OCI-LY7 (cell line): ENCODE results near the gene CRYL1. TPM values are rescaled to one million over a fixed set of nuclear protein-coding genes. Genes with fewer than 3 reads are reported as not detected.

Experiments
- BruUV-seq: library from RNA; stranded (reverse); fragments of 400-500 nt; replicated peaks from 2 replicates; lab custom pipeline; 2021; lab: Mats Ljungman, UMichigan
- CTCF ChIA-PET: fragments of 300-600 bp; sonication (Branson Sonifier 250); formaldehyde crosslinking; loops from one replicate; lab custom pipeline; 2022; ENCODE audit warnings: antibody characterized with exemption; ENCODE audit not compliant: unreplicated experiment; lab: Charles Lee
- POLR2A ChIA-PET: fragments of 300-600 bp; sonication (Branson Sonifier 250); formaldehyde crosslinking; loops from one replicate; lab custom pipeline; 2022; ENCODE audit warnings: antibody characterized with exemption; lab: Charles Lee
- DNase-seq: peaks from one replicate; pipeline ENCODE4 v3.0.0-alpha.2; 2015; ENCODE audit warnings: low spot score
- H2AFZ ChIP-seq: fragments of 200-600 bp; sonication (generic), shearing (Covaris generic); 2 replicates; pipeline ENCODE4 v1.6.1; 2014; ENCODE audit warnings: mild to moderate bottlenecking, antibody characterized with exemption, low read length, moderate library complexity
- H3K27ac ChIP-seq: fragments of 200-600 bp; sonication (generic); 2 replicates; pipeline ENCODE4 v1.5.1; 2014; ENCODE audit warnings: mixed run types, low read depth, mild to moderate bottlenecking, moderate library complexity, low read length, inconsistent platforms; ENCODE audit not compliant: poor library complexity, severe bottlenecking
- H3K36me3 ChIP-seq: fragments of 200-600 bp; sonication (generic); 2 replicates; pipeline ENCODE4 v1.6.1; 2014; ENCODE audit warnings: mild to moderate bottlenecking, antibody characterized with exemption, low read length, moderate library complexity, mixed read lengths; ENCODE audit not compliant: insufficient read depth
- H3K4me1 ChIP-seq: fragments of 200-600 bp; sonication (generic); 2 replicates; pipeline ENCODE4 v1.5.1; 2014; ENCODE audit warnings: mild to moderate bottlenecking, low read length; ENCODE audit not compliant: insufficient read depth, poor library complexity, severe bottlenecking
- H3K4me2 ChIP-seq: fragments of 200-600 bp; sonication (generic); 2 replicates; pipeline ENCODE4 v1.6.1; 2014; ENCODE audit warnings: mild to moderate bottlenecking, low read length
- H3K4me3 ChIP-seq: fragments of 200-600 bp; sonication (generic); 2 replicates; pipeline ENCODE4 v1.5.1; 2014; ENCODE audit warnings: mild to moderate bottlenecking, low read depth, low read length; ENCODE audit not compliant: poor library complexity, severe bottlenecking
- H3K79me2 ChIP-seq: fragments of 200-600 bp; sonication (generic); 2 replicates; pipeline ENCODE4 v1.6.1; 2016; ENCODE audit warnings: low read depth, mild to moderate bottlenecking, low read length, moderate library complexity, mixed read lengths; ENCODE audit not compliant: insufficient read depth
- H3K9me2 ChIP-seq: fragments of 200-600 bp; sonication (generic); 2 replicates; pipeline ENCODE4 v1.6.1; 2016; ENCODE audit warnings: mild to moderate bottlenecking, low read length, mixed read lengths; ENCODE audit not compliant: insufficient read depth
- H3K9me3 ChIP-seq: fragments of 200-600 bp; sonication (generic); 2 replicates; pipeline ENCODE4 v1.6.1; 2014; ENCODE audit warnings: mild to moderate bottlenecking, mixed run types, low read length, mixed read lengths
- H4K20me1 ChIP-seq: fragments of 200-600 bp; sonication (generic); 2 replicates; pipeline ENCODE4 v1.6.1; 2014; ENCODE audit warnings: mild to moderate bottlenecking, antibody characterized with exemption, low read length, moderate library complexity, mixed read lengths; ENCODE audit not compliant: insufficient read depth
- EZH2phosphoT487 ChIP-seq: fragments of 200-600 bp; sonication (generic); IDR thresholded peaks from 2 replicates; pipeline ENCODE4 v1.6.1; 2018; ENCODE audit warnings: low read depth, borderline replicate concordance, mild to moderate bottlenecking, mixed run types, antibody characterized with exemption, low read length, moderate library complexity, mixed read lengths
- intact Hi-C: fragments of 100-400 bp; cut with micrococcal nuclease; formaldehyde crosslinking; loops from one replicate; pipeline ENCODE4 v1.10.0; 2022; ENCODE audit not compliant: unreplicated experiment
- total RNA-seq, 2 experiments: library from RNA; depleted of rRNA in 1 of 2; stranded (reverse); fragments of >200 nt in 1 of 2; shearing (Covaris generic) in 1 of 2; gene quantifications; 2 replicates each; pipeline ENCODE4 v1.2.3, GENCODE V29; 2014 to 2022
- TF ChIP-seq, protein P1 (sequence below): fragments of 200-600 bp; sonication (generic); conservative IDR thresholded peaks from 2 replicates; pipeline ENCODE4 v1.5.1; 2014; ENCODE audit warnings: mild to moderate bottlenecking, antibody characterized with exemption, low read length, moderate library complexity, mixed read lengths

The CRYL1 gene
- total RNA-seq, 2 experiments from 2014 or later = not detected

DNA sequence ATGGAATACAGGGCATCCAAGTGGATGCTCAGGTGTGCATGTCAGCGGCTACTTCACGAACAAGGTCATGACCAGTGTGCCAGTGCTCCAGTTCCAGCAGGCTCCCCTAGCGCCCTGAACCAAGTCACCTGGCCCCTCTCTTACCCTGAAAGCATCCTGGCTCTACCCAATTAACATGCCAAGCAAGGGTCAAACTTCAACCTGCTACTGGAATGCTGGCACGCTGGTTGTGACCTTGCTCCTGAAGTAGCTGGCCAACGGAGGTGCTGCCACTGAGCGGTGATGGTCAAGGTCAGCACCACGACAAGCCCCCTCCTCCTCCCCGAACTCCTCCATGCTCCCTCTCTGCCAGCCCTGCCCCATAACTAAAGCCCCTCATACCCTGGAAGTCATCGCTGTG is 96.0 kb downstream of the CRYL1 start:
- DNase-seq = no peak
- Histone ChIP-seq H3K36me3 (no peaks in the 10 kb centered on the region), H3K9me2 (no peaks in the 10 kb centered on the region), H3K4me3 (no peak overlapping the region), H3K79me2 (no peaks in the 10 kb centered on the region), H3K4me1 (no peaks in the 10 kb centered on the region), H4K20me1 (no peaks in the 10 kb centered on the region), H3K4me2 (no peak overlapping the region), H2AFZ (no peak overlapping the region), H3K9me3 (no peaks in the 10 kb centered on the region), H3K27ac (no peak overlapping the region)
- ChIA-PET CTCF (no interaction called here), POLR2A (no interaction called here)
- no peak for TF ChIP-seq EZH2phosphoT487
- TF ChIP-seq, protein P1, sequence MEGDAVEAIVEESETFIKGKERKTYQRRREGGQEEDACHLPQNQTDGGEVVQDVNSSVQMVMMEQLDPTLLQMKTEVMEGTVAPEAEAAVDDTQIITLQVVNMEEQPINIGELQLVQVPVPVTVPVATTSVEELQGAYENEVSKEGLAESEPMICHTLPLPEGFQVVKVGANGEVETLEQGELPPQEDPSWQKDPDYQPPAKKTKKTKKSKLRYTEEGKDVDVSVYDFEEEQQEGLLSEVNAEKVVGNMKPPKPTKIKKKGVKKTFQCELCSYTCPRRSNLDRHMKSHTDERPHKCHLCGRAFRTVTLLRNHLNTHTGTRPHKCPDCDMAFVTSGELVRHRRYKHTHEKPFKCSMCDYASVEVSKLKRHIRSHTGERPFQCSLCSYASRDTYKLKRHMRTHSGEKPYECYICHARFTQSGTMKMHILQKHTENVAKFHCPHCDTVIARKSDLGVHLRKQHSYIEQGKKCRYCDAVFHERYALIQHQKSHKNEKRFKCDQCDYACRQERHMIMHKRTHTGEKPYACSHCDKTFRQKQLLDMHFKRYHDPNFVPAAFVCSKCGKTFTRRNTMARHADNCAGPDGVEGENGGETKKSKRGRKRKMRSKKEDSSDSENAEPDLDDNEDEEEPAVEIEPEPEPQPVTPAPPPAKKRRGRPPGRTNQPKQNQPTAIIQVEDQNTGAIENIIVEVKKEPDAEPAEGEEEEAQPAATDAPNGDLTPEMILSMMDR = no peak
- no TSS peak for BruUV-seq
- intact Hi-C loops = no loop called here

DNA sequence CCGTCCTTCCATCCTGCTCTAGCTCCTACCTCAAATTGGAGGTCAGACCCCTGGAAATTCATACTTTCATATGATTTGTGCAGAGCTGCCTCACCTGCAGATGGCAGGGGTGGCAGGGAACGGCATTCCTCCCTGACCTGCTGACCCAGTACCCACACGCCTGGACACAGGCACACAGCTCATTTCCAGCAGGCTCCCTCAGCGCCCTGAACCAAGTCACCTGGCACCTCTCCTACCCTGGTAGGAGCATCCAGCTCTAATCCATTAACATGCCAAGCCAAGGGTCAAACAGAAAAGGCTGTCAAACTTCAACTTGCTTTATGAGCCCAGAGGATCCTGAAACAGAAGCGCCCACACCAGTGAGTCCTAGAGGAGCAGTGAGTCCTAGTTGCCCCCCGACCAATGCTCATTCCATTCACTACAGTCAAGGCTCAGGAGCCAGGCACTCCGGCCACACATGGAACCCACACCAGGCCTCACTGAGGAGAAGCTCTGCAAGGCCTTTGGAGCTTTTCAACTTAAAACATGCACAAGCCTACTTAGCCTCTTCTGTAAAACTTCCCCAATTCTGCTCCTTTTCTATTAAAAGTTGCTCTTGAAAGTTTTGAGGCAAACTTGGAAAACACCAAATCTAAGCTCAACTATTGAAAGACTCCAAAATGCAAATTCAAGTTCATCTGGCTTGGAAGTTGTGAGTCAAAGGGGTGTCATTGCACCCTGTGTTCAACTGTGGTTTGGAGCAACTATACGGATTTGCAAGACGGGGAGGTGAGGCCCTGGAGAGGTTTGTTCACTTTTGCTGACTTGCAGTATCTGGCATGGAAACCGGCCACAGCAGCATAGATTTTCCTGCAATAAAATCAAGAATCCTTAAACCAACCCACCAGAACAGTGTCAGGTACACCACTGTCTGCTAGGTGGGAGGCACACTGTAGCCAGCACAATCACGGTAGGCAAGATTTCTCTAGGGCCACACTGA is 96.7 kb downstream of the CRYL1 start:
- H3K4me2 ChIP-seq = no peak overlapping the region
- H3K27ac ChIP-seq = no peak overlapping the region
- no peak overlapping the region for H3K4me3 ChIP-seq
- H3K4me1 ChIP-seq = no peaks in the 10 kb centered on the region
- H3K9me2 ChIP-seq = no peaks in the 10 kb centered on the region
- no peaks in the 10 kb centered on the region for H4K20me1 ChIP-seq
- H3K9me3 ChIP-seq = no peaks in the 10 kb centered on the region
- DNase-seq = no peak
- POLR2A ChIA-PET = no interaction called here
- CTCF ChIA-PET = no interaction called here
- BruUV-seq = no TSS peak
- intact Hi-C loops = no loop called here
- no peaks in the 10 kb centered on the region for H3K36me3 ChIP-seq
- H2AFZ ChIP-seq = no peak overlapping the region
- TF ChIP-seq EZH2phosphoT487 = no peak
- TF ChIP-seq, protein P1 = no peak
- no peaks in the 10 kb centered on the region for H3K79me2 ChIP-seq
